ENCODE measurements around the gene MMD. TPM values are rescaled to one million over a fixed set of nuclear protein-coding genes. Genes with fewer than 3 reads are reported as not detected.
A peak's percentile ranks its signal among the peaks of the same experiment; 100 is the strongest.
"Not testable (repeated sequence)": the region's sequence is repeated elsewhere in the genome, so short reads cannot be mapped to it uniquely, and the experiment has no call there.

MMD gene
- total RNA-seq, 2 experiments from 2014 or later = 26.6 to 26.8 TPM

- Mint-ChIP-seq H3K27me3 (peaks cover 5% of the 10 kb centered on the region), H3K36me3 (no peaks in the 10 kb centered on the region), H3K4me1 (peaks cover 5% of the 10 kb centered on the region), H3K9me3 (no peaks in the 10 kb centered on the region), H3K4me3 (no peak overlapping the region), H3K27ac (no peak overlapping the region)
- no peak for DNase-seq
These were observed 28.7 kb upstream of the MMD start for GRCh38 chr17:55450232-55450825.

GRCh38 chr17:55448681-55449080 is 27.0 kb upstream of the MMD start:
- DNase-seq = no peak
- peaks cover 5% of the 10 kb centered on the region for H3K27me3 Mint-ChIP-seq

GRCh38 chr17:55446581-55447205 is 25.1 kb upstream of the MMD start:
- Mint-ChIP-seq H3K9me3 (no peaks in the 10 kb centered on the region), H3K36me3 (no peaks in the 10 kb centered on the region), H3K27me3 (peaks cover 5% of the 10 kb centered on the region), H3K4me1 (peaks cover 10% of the 10 kb centered on the region), H3K4me3 (no peak overlapping the region), H3K27ac (no peak overlapping the region)
- DNase-seq = no peak

More at GRCh38 chr17:55448681-55449080, 27.0 kb upstream of the MMD start:
- Mint-ChIP-seq H3K36me3 (no peaks in the 10 kb centered on the region), H3K4me3 (no peak overlapping the region), H3K9me3 (no peaks in the 10 kb centered on the region), H3K27ac (no peak overlapping the region), H3K4me1 (peaks cover 10% of the 10 kb centered on the region)

GRCh38 chr17:55446004-55446403 is 24.4 kb upstream of the MMD start:
- DNase-seq, H3K9me3 Mint-ChIP-seq, H3K4me3 Mint-ChIP-seq, H3K27me3 Mint-ChIP-seq, H3K27ac Mint-ChIP-seq, H3K36me3 Mint-ChIP-seq, H3K4me1 Mint-ChIP-seq: not testable (repeated sequence)

- Mint-ChIP-seq H3K4me1 (peaks cover 7% of the 10 kb centered on the region), H3K27ac (peak overlapping the region; percentile 27), H3K27me3 (peaks cover 5% of the 10 kb centered on the region), H3K36me3 (no peaks in the 10 kb centered on the region), H3K9me3 (no peaks in the 10 kb centered on the region), H3K4me3 (no peak overlapping the region)
- no peak for DNase-seq
These were observed 23.1 kb upstream of the MMD start for GRCh38 chr17:55444471-55445441.

- Mint-ChIP-seq H3K27ac (no peak overlapping the region), H3K9me3 (no peaks in the 10 kb centered on the region), H3K4me1 (peaks cover 7% of the 10 kb centered on the region), H3K27me3 (peaks cover 5% of the 10 kb centered on the region), H3K36me3 (no peaks in the 10 kb centered on the region), H3K4me3 (no peak overlapping the region)
- DNase-seq = no peak
These were observed 22.3 kb upstream of the MMD start for GRCh38 chr17:55443904-55444303.

- H3K4me1 Mint-ChIP-seq = peaks cover 7% of the 10 kb centered on the region
- no peaks in the 10 kb centered on the region for H3K27me3 Mint-ChIP-seq
- no peaks in the 10 kb centered on the region for H3K9me3 Mint-ChIP-seq
- no peak overlapping the region for H3K4me3 Mint-ChIP-seq
- no peak for DNase-seq
- H3K27ac Mint-ChIP-seq = no peak overlapping the region
- H3K36me3 Mint-ChIP-seq = no peaks in the 10 kb centered on the region
These were observed 21.5 kb upstream of the MMD start for GRCh38 chr17:55442953-55443683.

- no peak for DNase-seq
- no peaks in the 10 kb centered on the region for H3K9me3 Mint-ChIP-seq
- H3K4me1 Mint-ChIP-seq = peaks cover 7% of the 10 kb centered on the region
- no peak overlapping the region for H3K27ac Mint-ChIP-seq
- no peak overlapping the region for H3K4me3 Mint-ChIP-seq
- H3K27me3 Mint-ChIP-seq = no peaks in the 10 kb centered on the region
- no peaks in the 10 kb centered on the region for H3K36me3 Mint-ChIP-seq
These were observed 20.8 kb upstream of the MMD start for GRCh38 chr17:55442462-55442861.

- Mint-ChIP-seq H3K27me3 (no peaks in the 10 kb centered on the region), H3K27ac (no peak overlapping the region), H3K36me3 (no peaks in the 10 kb centered on the region), H3K9me3 (no peaks in the 10 kb centered on the region), H3K4me1 (peaks cover 12% of the 10 kb centered on the region), H3K4me3 (no peak overlapping the region)
- DNase-seq = no peak
These were observed 19.9 kb upstream of the MMD start for GRCh38 chr17:55441544-55441943.

- Mint-ChIP-seq H3K36me3 (no peaks in the 10 kb centered on the region), H3K4me3 (no peak overlapping the region), H3K4me1 (peaks cover 10% of the 10 kb centered on the region), H3K9me3 (no peaks in the 10 kb centered on the region), H3K27ac (no peak overlapping the region), H3K27me3 (peaks cover 3% of the 10 kb centered on the region)
- no peak for DNase-seq
These were observed 18.8 kb upstream of the MMD start for GRCh38 chr17:55440391-55440790.

GRCh38 chr17:55437159-55437605 is 15.5 kb upstream of the MMD start:
- DNase-seq = no peak
- H3K27me3 Mint-ChIP-seq = peaks cover 4% of the 10 kb centered on the region
- H3K36me3 Mint-ChIP-seq = no peaks in the 10 kb centered on the region
- H3K9me3 Mint-ChIP-seq = no peaks in the 10 kb centered on the region
- no peak overlapping the region for H3K27ac Mint-ChIP-seq
- peaks cover 15% of the 10 kb centered on the region for H3K4me1 Mint-ChIP-seq
- H3K4me3 Mint-ChIP-seq = no peak overlapping the region

- no peak overlapping the region for H3K27ac Mint-ChIP-seq
- H3K36me3 Mint-ChIP-seq = no peaks in the 10 kb centered on the region
These were observed 14.9 kb upstream of the MMD start for GRCh38 chr17:55436224-55437158.

GRCh38 chr17:55435408-55435807 is 13.8 kb upstream of the MMD start:
- peaks cover 4% of the 10 kb centered on the region for H3K27me3 Mint-ChIP-seq
- peaks cover 16% of the 10 kb centered on the region for H3K4me1 Mint-ChIP-seq

More at GRCh38 chr17:55436224-55437158, 14.9 kb upstream of the MMD start:
- Mint-ChIP-seq H3K4me1 (peaks cover 16% of the 10 kb centered on the region), H3K4me3 (no peak overlapping the region), H3K27me3 (peaks cover 4% of the 10 kb centered on the region), H3K9me3 (no peaks in the 10 kb centered on the region)
- DNase-seq = no peak

GRCh38 chr17:55434721-55435120 is 13.1 kb upstream of the MMD start:
- Mint-ChIP-seq H3K4me3 (no peak overlapping the region), H3K36me3 (no peaks in the 10 kb centered on the region), H3K4me1 (peaks cover 16% of the 10 kb centered on the region), H3K27me3 (peaks cover 4% of the 10 kb centered on the region), H3K27ac (no peak overlapping the region), H3K9me3 (no peaks in the 10 kb centered on the region)
- peak; percentile 22 for DNase-seq

More at GRCh38 chr17:55435408-55435807, 13.8 kb upstream of the MMD start:
- DNase-seq = no peak
- H3K4me3 Mint-ChIP-seq = no peak overlapping the region
- no peaks in the 10 kb centered on the region for H3K36me3 Mint-ChIP-seq
- H3K27ac Mint-ChIP-seq = no peak overlapping the region
- no peaks in the 10 kb centered on the region for H3K9me3 Mint-ChIP-seq
